Activated CD4-positive, alpha-beta T cell treated with anti-CD3 and anti-CD28 coated beads, Interleukin-2, Interleukin-6, amounts not matched to agents 100 ng/mL and 50 ng/mL, durations not matched to agents 16 hours and 8 hours (primary cell): ENCODE measurements around the gene HLX.

Source experiments
- DNase-seq: peaks from one replicate; pipeline ENCODE4 v3.0.0-alpha.2; 2020

The HLX gene

GRCh38 chr1:220928320-220928719, 49.1 kb downstream of the HLX start:
- DNase-seq = no peak

- no peak for DNase-seq
Measured at GRCh38 chr1:220928725-220929300, 49.6 kb downstream of the HLX start.

- DNase-seq = no peak
Measured at GRCh38 chr1:220929304-220929703, 50.1 kb downstream of the HLX start.
